GM18498 (cell line): Measurements from ENCODE around the gene ATP6V1E1.
"Not testable (repeated sequence)": the region's sequence is repeated elsewhere in the genome, so short reads cannot be mapped to it uniquely, and the experiment has no call there.

Experiments
- ATAC-seq: cut with Tn5 transposase; IDR thresholded peaks from one replicate; pipeline ENCODE4 v1.9.1; 2021; ENCODE audit warnings: mild to moderate bottlenecking, moderate library complexity; ENCODE audit not compliant: unreplicated experiment

ATP6V1E1 gene

DNA sequence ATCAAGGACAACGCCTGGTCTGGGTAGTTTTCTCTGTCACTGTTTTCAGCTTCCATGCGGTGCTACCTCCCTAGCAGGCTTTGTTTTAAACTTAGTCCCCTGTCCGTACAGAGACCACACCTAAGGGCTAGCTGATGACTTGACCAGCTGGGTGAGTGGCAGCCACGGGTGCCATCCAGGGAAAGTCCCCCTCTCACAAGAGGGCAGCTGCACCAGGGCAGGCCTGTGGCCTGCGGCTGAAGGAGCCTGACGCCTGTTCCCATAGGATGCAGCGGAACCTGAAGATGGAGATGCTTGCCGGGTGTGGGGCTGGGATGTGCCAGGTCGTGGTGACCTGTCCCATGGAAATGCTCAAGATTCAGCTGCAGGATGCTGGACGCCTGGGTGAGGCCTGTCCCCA is 45.4 kb downstream of the ATP6V1E1 start:
- no peak for ATAC-seq

DNA sequence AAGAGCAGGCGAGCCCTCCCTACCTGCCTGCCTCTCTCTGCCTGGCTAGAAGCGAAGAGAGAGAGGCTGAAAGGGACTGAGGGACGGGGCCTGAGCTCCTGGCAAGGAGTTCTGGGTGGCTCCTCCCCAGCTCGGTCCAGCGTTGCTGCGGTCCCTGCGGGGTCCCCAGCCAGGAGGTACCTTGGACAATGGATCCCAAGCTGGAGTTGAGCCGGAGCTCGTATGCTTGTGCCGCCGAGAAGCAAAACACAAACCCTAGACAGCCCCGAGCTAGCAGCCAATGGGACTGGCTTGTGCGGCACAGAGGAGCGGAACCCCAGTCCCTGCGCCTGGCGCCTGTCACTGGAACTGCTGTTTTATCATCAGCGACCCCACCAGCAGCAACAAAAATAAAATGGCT is 46.9 kb downstream of the ATP6V1E1 start:
- ATAC-seq: no peak

DNA sequence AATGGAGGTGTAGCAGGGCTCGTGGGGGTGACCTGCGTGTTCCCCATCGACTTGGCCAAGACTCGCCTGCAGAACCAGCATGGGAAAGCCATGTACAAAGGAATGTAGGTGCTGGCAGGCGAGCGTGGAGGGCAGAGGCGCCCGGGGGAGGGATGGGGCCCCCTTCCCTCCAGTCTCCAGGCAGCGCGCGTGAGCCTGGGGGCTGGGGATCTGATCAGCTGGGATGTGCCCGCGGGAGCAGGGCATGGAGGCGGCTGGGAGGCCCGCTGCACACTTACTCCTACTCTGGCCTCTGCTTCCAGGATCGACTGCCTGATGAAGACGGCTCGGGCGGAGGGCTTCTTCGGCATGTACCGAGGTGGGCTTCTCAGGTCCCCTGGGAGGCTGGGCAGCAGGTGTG is 47.5 kb downstream of the ATP6V1E1 start:
- ATAC-seq: no peak

DNA sequence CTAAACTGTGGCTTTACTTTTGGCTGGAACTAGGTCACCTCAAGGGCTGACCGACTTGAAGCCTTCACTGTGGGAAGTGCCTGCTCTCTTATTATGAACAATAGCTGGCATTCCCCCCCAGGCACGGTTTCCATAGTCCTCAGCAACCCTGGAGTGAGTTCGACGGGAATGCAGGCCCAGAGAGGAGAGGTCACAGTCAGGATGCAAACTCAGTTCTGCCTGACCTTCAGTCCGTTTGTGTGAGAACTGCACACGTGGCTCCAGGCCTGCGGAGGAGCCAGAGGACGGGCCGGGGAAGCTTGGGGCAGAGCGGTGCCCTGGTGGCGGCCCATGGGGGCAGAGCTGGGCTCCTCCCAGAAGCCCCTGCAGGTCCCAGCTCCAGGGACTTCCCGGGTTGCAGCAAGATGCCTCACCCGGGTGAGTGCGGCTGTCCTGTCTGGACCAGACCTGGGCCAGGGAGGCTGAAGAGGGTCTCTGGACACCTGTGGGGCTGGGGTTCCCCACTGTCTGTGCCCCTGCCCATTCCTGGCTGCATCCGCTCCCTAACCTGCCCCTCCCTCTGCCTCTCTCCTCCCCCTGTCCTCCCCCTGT is 48.0 kb downstream of the ATP6V1E1 start:
- ATAC-seq: no peak

DNA sequence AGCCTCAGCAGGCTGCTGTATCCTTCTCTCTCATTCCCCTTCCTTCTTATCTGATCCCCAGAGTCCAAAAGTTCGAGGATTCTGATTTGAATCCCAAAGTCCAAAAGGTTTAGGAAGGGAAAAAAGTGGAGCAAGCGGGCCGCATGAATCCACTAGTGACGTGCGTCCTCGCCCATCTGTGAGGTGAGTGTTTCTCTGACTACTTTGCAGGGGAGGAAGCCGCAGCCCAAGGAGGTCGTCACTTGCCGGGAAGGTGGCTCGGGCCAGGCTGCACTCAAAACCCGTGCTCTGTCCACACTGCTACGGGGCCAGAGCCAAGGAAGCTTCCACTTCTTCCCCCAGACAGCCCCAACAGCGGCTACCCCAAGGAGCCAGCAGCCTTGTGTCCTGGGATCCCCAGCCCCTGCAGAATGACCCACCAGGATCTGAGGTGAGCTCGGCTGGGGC is 49.0 kb downstream of the ATP6V1E1 start:
- no peak for ATAC-seq

DNA sequence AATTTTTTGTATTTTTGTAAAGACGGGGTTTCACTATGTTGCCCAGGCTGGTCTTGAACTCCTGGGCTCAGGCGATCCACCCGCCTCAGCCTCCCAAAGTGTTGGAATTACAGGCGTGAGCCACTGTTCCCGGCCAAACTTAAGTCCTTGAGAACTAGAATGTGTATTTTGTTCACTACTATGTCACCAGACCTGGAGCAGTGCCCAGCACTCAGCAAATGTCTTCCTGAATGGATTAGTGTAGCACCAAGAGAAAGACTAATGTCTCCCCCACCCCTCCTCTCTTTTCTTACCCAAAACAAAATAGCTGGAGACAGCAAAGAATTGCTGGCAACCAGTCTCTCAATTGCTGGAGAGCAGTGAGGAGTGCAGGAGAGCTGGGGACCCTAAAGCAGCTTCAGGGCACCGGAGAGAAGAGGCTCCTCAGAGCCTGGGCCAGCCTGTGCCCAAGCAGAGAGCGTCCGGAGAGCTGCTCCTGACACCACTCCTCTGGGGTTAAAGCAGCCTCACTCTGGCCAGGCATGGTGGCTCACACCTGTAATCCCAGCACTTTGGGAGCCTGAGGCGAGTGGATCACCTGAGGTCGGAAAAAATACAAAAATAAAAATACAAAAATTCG is 50.3 kb downstream of the ATP6V1E1 start:
- no peak for ATAC-seq

DNA sequence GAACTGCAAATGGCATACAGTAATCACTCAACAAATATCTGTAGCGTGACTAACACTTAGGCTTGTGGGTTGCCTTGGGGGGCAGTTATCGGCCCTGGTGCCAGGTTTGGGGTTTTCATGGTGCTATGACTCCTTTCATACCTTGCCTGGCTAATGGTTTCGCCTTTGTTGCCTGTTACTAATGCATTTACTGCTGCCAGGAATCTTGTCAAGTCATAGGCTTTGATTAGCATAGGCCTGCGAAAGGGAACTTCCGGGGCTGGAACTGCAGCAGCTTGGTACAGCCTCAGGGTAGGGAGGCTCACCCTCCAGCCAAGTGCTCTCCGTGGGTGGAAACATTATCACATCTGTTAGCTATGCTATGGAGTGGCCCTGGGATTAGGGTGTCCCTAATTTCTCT is 52.1 kb downstream of the ATP6V1E1 start:
- ATAC-seq: no peak

DNA sequence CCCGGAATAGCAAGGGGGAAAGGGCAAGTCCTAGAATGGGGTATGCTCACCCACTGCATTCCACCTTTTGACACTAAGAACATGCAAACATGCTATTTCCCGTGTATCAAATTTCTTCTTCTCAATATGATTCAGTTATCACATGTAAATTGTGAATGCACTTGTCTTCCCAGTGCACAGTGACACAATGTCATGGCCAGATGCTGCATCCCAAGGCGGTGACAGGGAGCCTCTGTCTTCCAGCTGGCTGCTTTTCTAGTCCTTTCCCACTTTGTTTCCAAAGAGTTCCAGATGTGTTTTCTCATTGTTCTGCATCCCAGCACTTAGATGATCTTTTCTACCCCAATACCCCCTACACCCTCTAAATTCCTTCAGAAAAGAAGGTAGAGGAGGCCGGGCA is 52.9 kb downstream of the ATP6V1E1 start:
- ATAC-seq: no peak

DNA sequence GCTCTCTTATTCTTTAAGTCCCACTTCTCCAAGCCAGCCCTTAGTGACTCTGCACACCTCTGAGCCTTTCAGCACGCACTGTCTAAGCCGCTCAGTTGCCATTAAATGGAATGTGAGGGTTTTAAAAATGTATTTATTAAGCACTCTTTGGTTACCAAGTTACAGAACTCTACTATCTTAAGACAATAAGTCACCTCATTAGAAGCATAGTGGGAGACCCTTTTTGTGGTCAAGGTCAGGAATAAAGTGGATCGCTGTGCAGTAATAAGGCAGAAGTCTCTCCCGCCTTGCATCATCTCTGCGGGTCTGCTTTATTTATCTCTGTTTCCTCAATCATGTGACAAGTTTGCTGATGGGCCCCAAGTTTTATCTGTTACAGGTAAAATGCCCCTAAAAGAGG is 53.4 kb downstream of the ATP6V1E1 start:
- ATAC-seq: no peak

DNA sequence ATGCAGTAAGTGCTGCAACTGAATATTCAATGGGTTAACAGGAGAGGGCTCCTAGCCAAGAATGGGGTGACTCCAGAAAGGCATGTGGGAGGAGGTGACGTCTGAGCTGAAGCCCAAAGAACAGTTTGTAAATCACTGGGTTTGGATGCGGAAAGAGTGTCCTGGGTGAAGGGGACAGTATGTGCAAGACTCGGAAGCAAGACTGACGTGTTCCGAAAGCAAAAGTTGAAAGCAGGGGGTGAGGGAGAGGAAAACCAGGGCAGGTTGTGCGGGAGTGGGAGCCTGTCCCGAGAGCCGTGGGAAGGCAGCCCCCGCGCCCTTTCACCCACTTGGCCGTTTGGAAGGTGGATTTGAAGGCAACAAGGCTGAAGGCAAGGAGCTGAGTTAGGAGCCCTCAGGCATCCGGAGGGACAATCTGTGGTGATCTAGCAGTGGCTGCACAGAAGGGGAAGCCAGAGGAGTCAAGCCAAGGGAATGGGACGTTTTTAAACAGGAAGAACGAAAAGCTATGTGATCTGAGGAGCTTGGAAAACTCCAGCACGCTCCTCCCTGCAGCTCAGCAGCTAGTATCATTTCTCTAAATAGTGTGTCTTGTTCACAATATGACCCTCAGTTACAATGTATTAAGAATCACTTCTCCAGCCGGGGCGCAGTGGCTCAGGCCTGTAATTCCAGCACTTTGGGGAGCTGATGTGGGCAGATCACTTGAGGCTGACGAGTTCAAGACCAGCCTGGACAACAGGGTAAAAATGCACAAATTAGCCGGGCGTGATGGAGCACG is 57.5 kb downstream of the ATP6V1E1 start:
- no peak for ATAC-seq

DNA sequence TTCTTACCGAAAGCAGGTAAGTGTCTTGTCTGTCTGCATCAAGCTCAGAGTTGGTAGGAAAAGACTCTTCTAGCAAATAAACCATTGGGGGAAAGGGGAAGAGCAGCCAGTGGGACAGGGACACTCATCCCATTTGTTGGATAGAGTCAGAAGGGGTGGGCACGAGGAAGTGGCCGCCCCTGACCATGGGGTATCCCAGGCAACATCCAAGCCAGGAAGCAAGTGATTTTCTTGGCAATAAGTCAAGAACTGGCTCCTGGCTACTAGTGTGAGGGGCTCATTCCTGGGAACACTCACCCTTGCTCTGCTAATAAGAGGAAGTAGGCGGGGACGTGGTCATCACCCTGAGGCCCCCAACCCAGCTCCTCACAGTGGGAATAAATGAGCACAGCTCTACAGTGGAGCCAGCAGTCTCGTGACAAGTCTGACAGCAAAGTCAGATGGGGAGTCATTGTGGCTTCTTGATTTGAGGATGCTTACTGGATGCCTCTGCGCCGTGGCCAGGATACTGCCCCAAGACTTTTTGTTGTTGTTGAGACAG is 58.5 kb downstream of the ATP6V1E1 start:
- ATAC-seq: no peak

DNA sequence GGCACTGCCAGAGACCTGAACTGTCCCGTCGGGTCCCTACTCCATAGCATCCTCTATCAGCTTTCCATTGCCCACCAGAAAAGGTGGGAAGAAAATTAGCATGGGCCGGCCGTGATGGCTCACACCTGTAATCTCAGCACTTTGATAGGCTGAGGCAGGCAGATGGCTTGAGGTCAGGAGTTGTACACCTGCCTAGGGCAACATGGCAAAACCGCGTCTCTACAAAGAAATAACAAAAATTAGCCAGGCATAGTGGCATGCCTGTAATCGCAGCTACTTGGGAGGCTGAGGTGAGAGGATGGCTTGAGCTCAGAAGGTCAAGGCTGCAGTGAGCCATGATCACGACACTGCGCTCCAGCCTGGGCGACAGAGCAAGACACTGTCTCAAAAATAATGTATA is 61.8 kb downstream of the ATP6V1E1 start:
- no peak for ATAC-seq

DNA sequence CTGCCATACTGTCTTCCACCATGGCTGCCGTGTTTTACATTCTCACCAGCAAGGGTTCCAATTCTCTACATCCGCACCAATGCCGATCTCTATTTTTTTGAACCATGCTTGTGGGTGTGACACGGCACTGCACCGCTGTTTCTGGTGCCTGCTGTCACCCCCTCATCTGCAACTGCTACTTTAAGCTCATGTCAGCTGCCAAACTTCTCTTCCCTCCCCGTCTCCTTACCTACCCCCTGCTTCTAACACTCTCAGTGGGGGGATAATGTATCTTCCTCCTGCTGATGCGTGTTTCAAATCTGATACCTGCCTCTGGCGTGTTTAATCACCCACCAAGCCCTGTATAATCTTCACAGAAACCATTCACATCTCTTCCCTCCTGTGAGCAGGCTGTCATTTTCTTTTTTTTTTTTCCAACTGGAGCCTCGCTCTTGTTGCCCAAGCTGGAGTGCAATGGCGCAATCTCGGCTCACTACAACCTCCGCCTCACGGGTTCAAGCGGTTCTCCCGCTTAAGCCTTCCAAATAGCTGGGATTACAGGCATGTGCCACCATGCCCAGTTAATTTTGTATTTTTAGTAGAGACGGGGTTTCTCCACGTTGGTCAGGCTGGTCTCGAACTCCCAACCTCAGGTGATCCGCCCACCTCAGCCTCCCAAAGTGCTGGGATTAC is 62.4 kb downstream of the ATP6V1E1 start:
- ATAC-seq: not testable (repeated sequence)

DNA sequence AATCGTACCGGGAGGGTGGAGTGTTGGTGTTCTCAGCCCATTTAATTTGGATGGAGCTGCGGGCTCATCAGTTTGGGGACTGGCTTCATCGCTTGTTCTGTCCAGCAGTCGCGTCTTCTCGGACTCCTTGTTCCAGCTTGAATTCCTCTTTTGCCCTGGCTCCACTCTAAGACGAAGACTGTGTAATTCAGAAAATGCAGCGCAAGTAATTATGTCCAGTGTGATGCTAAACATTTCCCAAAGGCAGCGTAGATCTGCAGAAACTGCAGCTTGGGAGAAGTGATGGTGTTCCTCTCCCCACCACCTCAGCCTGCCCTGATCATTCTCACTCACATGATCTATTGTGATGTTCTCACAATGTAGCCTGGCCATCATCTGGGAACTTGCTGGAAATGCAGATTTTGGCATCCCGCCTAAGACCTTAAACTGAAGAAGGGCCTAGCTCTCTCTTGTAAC is 64.6 kb downstream of the ATP6V1E1 start:
- no peak for ATAC-seq

DNA sequence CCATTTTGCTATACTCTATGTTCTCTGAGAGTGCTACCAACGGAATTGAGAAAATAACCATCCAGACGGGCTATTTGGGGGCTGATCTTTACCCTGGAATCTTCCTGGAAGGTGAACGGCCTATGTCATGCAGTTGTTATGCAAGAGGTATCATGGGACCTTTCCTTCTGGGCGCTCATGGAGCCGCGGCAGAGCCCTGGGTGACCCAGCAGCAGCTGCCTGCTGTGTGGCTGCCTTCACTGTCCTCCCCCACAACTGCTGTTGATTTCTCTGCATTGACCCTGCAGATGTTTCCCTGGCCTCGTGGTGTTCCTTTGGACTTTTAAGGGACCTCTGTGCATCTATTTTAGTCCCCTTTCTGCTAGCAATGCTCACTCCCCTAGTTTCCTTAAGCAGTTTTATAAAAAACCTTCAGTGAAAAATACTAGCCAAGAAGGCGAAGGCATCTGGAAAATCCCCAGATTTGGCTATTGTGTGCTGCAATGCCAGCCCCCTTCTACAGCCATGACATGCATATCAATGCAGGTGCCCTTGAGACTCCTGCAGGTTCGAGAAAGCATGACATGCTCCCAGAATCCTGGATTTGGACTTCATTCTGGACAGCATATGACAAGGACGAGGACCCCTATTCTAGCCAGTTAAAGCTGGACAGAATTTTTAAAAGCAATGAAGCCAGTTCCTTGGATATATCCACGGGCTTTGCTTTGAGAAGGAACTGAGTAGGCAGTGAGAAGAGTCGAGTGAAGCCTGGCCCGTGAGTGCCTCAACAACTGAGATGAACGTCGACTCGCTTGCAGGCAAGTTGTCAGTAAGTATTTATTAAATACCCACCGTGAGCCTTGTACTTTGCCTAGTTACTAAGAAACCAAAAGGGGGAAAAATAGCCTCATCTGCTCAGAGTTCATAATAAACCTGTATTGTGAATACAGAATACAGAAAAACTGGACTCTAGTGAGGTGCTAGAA is 65.4 kb downstream of the ATP6V1E1 start, which contains the start of gene SLC25A18:
Gene SLC25A18, plus strand, starts transcription at position 593 of the 965 bp plus-strand sequence. CDS start 16,447 bp downstream, outside the sequence.
- ATAC-seq: no peak

DNA sequence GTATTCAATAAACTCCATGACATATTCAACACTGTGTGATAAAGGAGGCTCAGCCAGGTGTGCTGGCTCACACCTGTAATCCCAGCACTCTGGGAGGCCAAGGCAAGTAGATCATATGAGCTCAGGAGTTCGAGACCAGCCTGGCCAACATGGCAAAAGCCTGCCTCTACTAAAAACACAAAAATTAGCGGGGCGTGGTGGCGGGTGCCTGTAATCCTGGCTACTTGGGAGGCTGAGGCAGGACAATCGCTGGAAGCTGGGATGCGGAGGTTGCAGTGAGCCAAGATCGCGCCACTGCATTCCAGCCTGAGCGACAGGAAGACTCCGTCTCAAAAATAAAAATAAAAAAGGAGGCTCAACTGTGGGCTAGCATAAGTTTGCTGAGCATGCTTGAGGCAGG is 69.4 kb downstream of the ATP6V1E1 start:
- no peak for ATAC-seq

DNA sequence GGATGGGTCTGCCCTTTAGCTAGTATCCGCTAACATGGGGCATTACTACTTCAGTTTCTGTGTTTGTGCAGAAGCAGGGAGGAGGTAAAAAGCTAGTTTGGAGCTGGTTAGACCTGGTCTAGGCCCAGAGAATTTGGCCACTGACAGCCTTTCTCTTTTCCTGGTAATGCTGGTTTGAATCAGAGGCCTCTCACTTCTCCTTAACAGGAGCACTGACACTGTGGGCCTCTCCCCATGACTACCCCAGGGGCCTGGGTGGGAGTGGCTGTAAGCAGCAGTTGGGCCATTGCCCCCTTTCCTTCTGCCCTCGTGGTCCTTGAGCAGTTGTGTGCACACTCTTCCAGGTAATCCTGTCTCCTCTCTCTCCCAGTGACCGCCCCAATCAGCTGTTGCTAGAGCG is 73.7 kb downstream of the ATP6V1E1 start:
- no peak for ATAC-seq

DNA sequence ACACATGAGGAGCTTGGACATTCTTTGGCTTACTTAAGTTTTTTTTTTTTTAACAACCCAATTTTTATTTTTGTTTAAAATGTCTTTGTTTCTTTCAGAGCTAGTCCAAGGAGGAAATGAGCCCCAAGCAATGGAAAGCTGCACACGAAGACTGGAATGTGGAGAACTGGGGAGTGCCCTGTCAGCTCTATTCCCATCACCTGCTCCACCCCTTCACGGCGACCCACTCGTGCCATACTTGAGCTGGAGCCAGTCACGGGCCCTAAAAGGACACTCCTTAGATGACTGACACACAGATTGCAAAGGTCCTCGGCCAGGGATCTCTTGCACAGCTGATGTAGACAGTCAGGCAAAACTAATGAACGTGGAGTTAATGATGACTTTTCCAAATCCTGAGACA is 75.8 kb downstream of the ATP6V1E1 start:
- no peak for ATAC-seq

DNA sequence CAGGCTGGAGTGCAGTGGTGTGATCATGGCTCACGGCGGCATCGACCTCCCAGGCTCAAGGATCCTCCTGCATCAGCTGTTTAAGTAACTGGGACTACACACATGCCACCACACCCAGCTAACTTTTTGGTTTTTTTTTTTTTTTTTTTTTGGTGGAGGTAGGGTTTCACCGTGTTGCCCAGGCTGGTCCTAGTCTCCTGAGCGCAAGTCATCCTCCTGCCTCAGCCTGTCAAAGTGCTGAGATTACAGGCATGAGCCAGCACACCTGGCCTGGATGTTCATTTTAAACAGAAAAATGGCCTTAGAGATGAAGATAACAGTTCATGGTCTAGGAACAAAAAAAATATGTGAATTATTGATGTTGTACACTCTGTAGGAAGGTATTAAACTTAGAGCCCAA is 78.9 kb downstream of the ATP6V1E1 start:
- no peak for ATAC-seq

DNA sequence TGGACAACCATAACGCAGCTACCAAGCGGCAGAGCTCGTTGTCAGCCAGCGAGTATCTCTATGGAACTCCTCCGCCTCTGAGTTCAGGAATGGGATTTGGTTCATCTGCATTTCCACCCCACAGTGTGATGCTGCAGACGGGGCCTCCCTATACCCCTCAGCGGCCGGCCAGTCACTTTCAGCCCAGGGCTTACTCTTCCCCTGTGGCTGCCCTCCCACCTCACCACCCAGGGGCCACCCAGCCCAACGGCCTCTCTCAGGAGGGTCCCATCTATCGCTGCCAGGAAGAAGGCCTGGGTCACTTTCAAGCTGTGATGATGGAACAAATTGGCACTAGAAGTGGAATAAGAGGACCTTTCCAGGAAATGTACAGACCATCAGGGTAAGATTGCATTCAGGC is 79.4 kb downstream of the ATP6V1E1 start:
- no peak for ATAC-seq
